Uterus (tissue), 4 donors: ENCODE measurements around the gene DNAI1. TPM values are rescaled to one million over a fixed set of nuclear protein-coding genes. Genes with fewer than 3 reads are reported as not detected.
A peak's percentile ranks its signal among the peaks of the same experiment; 100 is the strongest.

Experiments used
- DNase-seq, 2 donors: peaks; one replicate each; pipeline ENCODE4 v3.0.0-alpha.2; 2019 to 2020
- H3K27ac ChIP-seq, 2 donors: fragments of 200-600 bp; sonication (generic); 1 replicate in 1 of 2; 2 replicates in 1 of 2; pipeline ENCODE4 v1.5.1; 2016 to 2018
- H3K27me3 ChIP-seq, 2 donors: fragments of 200-600 bp; sonication (generic); one replicate each; pipeline ENCODE4 v1.5.1; 2018 to 2019; ENCODE audit warnings: control low read depth in 1 of 2
- H3K36me3 ChIP-seq, 2 donors: fragments of 200-600 bp; sonication (generic); one replicate each; pipeline ENCODE4 v1.5.1; 2019; ENCODE audit warnings: control low read depth in 1 of 2
- H3K4me1 ChIP-seq, 2 donors: fragments of 200-600 bp; sonication (generic); one replicate each; pipeline ENCODE4 v1.5.1; 2018 to 2019; ENCODE audit warnings: control low read depth in 1 of 2
- H3K4me3 ChIP-seq, 2 donors: fragments of 200-600 bp; sonication (generic); 1 replicate in 1 of 2; 2 replicates in 1 of 2; pipeline ENCODE4 v1.5.1; 2018 to 2019; ENCODE audit warnings: mild to moderate bottlenecking in 1 of 2
- H3K9me3 ChIP-seq, 2 donors: fragments of 200-600 bp; sonication (generic); one replicate each; pipeline ENCODE4 v1.5.1; 2019; ENCODE audit warnings: control low read depth in 1 of 2
- POLR2A ChIP-seq, 2 donors: fragments of 450-650 bp; IDR thresholded peaks; one replicate each; pipeline ENCODE4 v1.6.1; 2016; ENCODE audit warnings: antibody characterized with exemption in 2 of 2, mild to moderate bottlenecking in 1 of 2, moderate library complexity in 1 of 2
- intact Hi-C: fragments of 100-400 bp; cut with DNase I; formaldehyde crosslinking; loops from one replicate; pipeline ENCODE4 v1.15.1; 2023; ENCODE audit warnings: low total_unique reads
- total RNA-seq, 4 donors: library from RNA; depleted of rRNA in 3 of 4; stranded (reverse); fragments of >200 nt in 3 of 4; gene quantifications; one replicate each; pipeline versions ENCODE4 v1.1.0 to v1.2.4, GENCODE V29; 2014 to 2023
- TF ChIP-seq, protein P1 (sequence below), 4 experiments: fragments of 200-600 bp in 2 of 4; fragments of 450-650 bp in 2 of 4; sonication (generic) in 2 of 4; IDR thresholded peaks; one replicate each; pipeline ENCODE4 v1.5.1; 2016 to 2019; ENCODE audit warnings: antibody characterized with exemption in 4 of 4, mild to moderate bottlenecking in 2 of 4, moderate library complexity in 1 of 4
- donor health status: DM: yes; HTN: yes; CAD: no.

DNAI1 gene
- total RNA-seq, 4 donors from 2014 or later, result 0.95 to 3.8 TPM; not detected in 2

DNA sequence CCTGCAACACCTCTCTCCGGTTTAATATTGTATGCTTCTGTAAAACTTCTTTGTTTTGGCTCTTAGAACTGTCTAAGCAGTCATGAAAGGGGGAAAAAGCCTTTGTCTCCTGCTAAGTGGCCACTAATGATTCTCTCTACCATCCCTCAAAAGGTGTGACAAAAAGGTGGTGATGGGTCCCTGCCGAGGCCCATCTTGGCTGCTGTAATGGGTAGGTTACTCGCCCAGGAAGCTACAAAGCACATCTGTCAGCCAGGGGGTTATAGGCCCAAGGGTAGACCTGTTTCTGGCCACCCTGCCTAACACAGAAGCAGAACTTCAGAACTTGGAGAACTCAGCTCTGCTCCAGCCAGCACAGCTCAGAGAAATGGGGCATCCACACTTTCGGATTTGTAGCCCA is 1.9 kb upstream of the DNAI1 start:
- Histone ChIP-seq H3K27me3 (no peaks in the 10 kb centered on the region), H3K27ac (peak overlapping the region; percentile 76 to 81), H3K9me3 (no peaks in the 10 kb centered on the region), H3K4me3 (peak overlapping the region; percentile 72 to 73), H3K4me1 (peaks cover 0 to 5% of the 10 kb centered on the region in 2 donors), H3K36me3 (no peaks in the 10 kb centered on the region)
- intact Hi-C loops, result no loop called here
- DNase-seq, result no peak
- no peak for TF ChIP-seq POLR2A (IDR thresholded peaks at IDR 0.05)
- TF ChIP-seq, protein P1, sequence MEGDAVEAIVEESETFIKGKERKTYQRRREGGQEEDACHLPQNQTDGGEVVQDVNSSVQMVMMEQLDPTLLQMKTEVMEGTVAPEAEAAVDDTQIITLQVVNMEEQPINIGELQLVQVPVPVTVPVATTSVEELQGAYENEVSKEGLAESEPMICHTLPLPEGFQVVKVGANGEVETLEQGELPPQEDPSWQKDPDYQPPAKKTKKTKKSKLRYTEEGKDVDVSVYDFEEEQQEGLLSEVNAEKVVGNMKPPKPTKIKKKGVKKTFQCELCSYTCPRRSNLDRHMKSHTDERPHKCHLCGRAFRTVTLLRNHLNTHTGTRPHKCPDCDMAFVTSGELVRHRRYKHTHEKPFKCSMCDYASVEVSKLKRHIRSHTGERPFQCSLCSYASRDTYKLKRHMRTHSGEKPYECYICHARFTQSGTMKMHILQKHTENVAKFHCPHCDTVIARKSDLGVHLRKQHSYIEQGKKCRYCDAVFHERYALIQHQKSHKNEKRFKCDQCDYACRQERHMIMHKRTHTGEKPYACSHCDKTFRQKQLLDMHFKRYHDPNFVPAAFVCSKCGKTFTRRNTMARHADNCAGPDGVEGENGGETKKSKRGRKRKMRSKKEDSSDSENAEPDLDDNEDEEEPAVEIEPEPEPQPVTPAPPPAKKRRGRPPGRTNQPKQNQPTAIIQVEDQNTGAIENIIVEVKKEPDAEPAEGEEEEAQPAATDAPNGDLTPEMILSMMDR (IDR thresholded peaks at IDR 0.05), result no peak

DNA sequence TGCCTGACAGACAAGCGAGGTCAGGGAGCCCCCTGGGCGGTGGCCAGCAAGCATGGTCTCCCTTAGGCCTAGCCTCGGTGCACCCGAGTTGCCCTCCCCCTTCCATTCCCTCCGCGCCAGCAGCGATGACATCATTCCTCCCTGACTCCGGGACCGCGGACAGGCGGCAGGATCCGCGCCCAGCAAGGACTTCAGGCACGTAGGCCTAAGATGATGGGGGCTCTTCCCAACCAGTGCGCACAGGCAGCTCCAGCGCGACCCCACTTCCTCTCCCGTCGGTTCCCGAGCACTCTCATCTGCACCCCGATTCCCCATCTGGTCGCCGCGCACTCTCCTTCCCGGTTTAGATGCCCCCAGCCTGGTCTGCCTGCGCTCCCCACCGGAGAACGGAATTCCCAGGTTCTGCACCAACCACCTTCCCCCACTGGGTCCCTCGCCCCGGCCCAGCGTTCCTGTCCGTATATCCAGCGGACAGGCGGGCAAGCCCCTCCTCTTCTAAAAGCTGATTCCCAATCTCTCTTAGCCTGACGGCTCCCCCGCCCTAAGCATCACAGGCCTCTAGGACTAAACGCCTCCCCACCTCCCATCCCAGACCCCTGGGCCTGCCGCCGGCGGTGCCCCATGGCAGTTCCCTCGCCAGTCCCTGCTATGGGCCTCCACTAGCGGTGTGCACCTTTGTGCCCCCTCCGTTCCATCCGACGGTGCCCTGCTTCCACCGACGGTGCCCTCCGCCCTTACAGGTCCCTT is 1.2 kb upstream of the DNAI1 start:
- peak; percentile 76 to 80 for DNase-seq
- H3K9me3 ChIP-seq, result no peaks in the 10 kb centered on the region
- intact Hi-C loops, result no loop called here
- H3K27me3 ChIP-seq, result no peaks in the 10 kb centered on the region
- peak overlapping the region; percentile 72 to 73 for H3K4me3 ChIP-seq
- H3K36me3 ChIP-seq, result no peaks in the 10 kb centered on the region
- peak; percentile 37 to 50 for TF ChIP-seq POLR2A (IDR thresholded peaks at IDR 0.05)
- TF ChIP-seq, protein P1 (IDR thresholded peaks at IDR 0.05), result no peak
- peak overlapping the region; percentile 76 to 81 for H3K27ac ChIP-seq
- peaks cover 0 to 5% of the 10 kb centered on the region in 2 donors for H3K4me1 ChIP-seq

DNA sequence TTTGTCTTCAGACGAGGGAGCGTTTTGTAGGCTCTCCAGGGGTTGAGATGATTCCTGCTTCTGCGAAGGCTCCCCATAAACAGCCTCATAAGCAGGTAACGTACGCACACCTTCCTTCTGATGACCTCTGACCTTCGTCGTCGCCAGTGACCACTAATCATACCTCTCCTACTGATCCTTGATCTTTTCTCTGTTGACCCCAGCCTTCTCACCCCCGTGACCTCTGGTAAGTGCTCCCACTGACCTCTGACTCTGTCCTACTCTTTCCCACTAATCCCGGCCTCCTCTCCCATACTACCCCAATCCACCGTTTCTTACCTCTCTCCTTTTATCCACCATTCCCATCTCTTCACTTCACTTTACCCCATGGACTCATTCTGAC is 345 bp downstream of the DNAI1 start:
- Histone ChIP-seq H3K4me3 (peak overlapping the region; percentile 27 to 73), H3K27me3 (no peaks in the 10 kb centered on the region), H3K27ac (peak overlapping the region in 1 of 2 donors; percentile 20), H3K36me3 (no peaks in the 10 kb centered on the region), H3K9me3 (no peaks in the 10 kb centered on the region), H3K4me1 (peaks cover 0 to 5% of the 10 kb centered on the region in 2 donors)
- TF ChIP-seq, protein P1 (IDR thresholded peaks at IDR 0.05), result no peak
- TF ChIP-seq POLR2A (IDR thresholded peaks at IDR 0.05), result no peak
- no peak for DNase-seq
- intact Hi-C loops, result no loop called here

DNA sequence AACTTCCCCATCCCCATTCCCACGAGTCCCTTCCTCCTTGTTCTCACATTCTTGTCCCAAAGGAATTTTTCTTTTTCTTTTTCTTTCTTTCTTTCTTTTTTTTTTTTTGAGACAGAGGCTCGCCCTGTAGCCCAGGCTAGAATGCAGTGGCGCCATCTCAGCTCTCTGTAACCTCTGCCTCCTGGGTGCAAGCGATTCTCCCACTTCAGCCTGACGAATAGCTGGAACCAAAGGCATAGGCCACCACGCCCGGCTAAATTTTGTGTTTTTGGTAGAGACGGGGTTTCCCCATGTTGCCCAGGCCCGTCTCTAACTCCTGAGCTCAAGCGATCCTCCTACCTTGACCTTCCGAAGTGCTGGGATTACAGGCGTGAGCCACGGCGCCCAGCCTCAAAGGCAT is 751 bp downstream of the DNAI1 start:
- intact Hi-C loops, result no loop called here
- no peaks in the 10 kb centered on the region for H3K27me3 ChIP-seq
- H3K27ac ChIP-seq, result no peak overlapping the region
- H3K36me3 ChIP-seq, result no peaks in the 10 kb centered on the region
- TF ChIP-seq POLR2A (IDR thresholded peaks at IDR 0.05), result no peak
- TF ChIP-seq, protein P1 (IDR thresholded peaks at IDR 0.05), result no peak
- H3K9me3 ChIP-seq, result no peaks in the 10 kb centered on the region
- peaks cover 0 to 5% of the 10 kb centered on the region in 2 donors for H3K4me1 ChIP-seq
- H3K4me3 ChIP-seq, result no peak overlapping the region
- no peak for DNase-seq

DNA sequence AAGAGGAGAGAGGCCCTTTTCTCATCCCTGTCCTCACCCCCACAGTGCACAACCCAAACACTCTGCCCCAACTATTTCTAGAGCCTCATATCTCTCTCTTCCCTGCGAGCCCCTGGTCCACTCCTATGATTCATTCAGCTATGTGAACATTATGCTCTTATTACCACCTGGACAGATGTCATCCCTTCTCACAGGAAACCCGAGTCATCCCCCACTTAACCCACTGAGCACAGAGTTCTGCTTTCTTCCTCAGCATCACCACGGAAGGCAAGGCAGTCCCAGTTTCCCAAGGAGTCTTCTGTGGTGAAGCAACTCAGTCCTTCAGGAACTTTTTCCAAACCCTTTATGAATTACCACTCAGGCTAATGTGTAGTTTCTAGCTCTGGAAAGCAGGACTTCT is 1.3 kb downstream of the DNAI1 start:
- Histone ChIP-seq H3K9me3 (no peaks in the 10 kb centered on the region), H3K27me3 (no peaks in the 10 kb centered on the region), H3K36me3 (no peaks in the 10 kb centered on the region), H3K4me1 (peaks cover 0 to 5% of the 10 kb centered on the region in 2 donors), H3K27ac (no peak overlapping the region), H3K4me3 (no peak overlapping the region)
- no peak for DNase-seq
- TF ChIP-seq, protein P1 (IDR thresholded peaks at IDR 0.05), result no peak
- no peak for TF ChIP-seq POLR2A (IDR thresholded peaks at IDR 0.05)
- intact Hi-C loops, result no loop called here
